OCI-LY7 (cell line): ENCODE results near the gene DCC.

Experiments
- CTCF ChIP-seq: fragments of 200-600 bp; sonication (generic); conservative IDR thresholded peaks from 2 replicates; pipeline ENCODE4 v1.5.1; 2014; ENCODE audit warnings: mild to moderate bottlenecking, antibody characterized with exemption, low read length, moderate library complexity, mixed read lengths
- EZH2phosphoT487 ChIP-seq: fragments of 200-600 bp; sonication (generic); IDR thresholded peaks from 2 replicates; pipeline ENCODE4 v1.6.1; 2018; ENCODE audit warnings: low read depth, borderline replicate concordance, mild to moderate bottlenecking, mixed run types, antibody characterized with exemption, low read length, moderate library complexity, mixed read lengths

GRCh38 chr18:53025247-53025646 lies 685.2 kb downstream of the DCC start:
- no peak for TF ChIP-seq CTCF
- no peak for TF ChIP-seq EZH2phosphoT487
